T-helper 17 cell (primary cell): ENCODE results near the gene NEDD8. TPM values are rescaled to one million over a fixed set of nuclear protein-coding genes. Genes with fewer than 3 reads are reported as not detected.

Source experiments
- ATAC-seq: fragments of 150-1000 bp; cut with Tn5 transposase; 2 replicates; pipeline ENCODE4 v1.10.0; 2021; ENCODE audit warnings: mild to moderate bottlenecking, moderate library complexity
- DNase-seq, 3 donors: peaks; one replicate each; pipeline versions ENCODE4 v3.0.0 to v3.0.0-alpha.2; 2020 to 2021
- H3K9me3 ChIP-seq: one replicate; pipeline ENCODE4 v1.7.0; 2013; ENCODE audit warnings: low read length, mild to moderate bottlenecking; ENCODE audit not compliant: control insufficient read depth, poor library complexity, severe bottlenecking
- H3K27ac Mint-ChIP-seq: one replicate; pipeline ENCODE4 v1.8.0; 2022; ENCODE audit warnings: mild to moderate bottlenecking, moderate library complexity, mixed read lengths
- H3K27me3 Mint-ChIP-seq: one replicate; pipeline ENCODE4 v1.8.0; 2022; ENCODE audit warnings: mixed read lengths
- H3K36me3 Mint-ChIP-seq: one replicate; pipeline ENCODE4 v1.8.0; 2022; ENCODE audit warnings: low read depth, mixed read lengths
- H3K4me1 Mint-ChIP-seq: one replicate; pipeline ENCODE4 v1.8.0; 2022; ENCODE audit warnings: mild to moderate bottlenecking, mixed read lengths
- H3K4me3 Mint-ChIP-seq: one replicate; pipeline ENCODE4 v1.8.0; 2022; ENCODE audit warnings: mild to moderate bottlenecking, moderate library complexity, mixed read lengths
- total RNA-seq, 4 donors: library from RNA in 2 of 4; stranded (reverse) in 2 of 4; gene quantifications; one replicate each; pipeline ENCODE4 v1.2.3 and lab custom pipeline; 2022 to 2026

Gene NEDD8
- total RNA-seq, 2 donors from 2014 or later, result 90.0 to 99.5 TPM

- Mint-ChIP-seq H3K4me1 (peaks cover 36% of the 10 kb centered on the region), H3K4me3 (peak overlapping the region; percentile 90), H3K27ac (peak overlapping the region; percentile 98), H3K27me3 (no peaks in the 10 kb centered on the region), H3K36me3 (peaks cover 9% of the 10 kb centered on the region)
- no peak for DNase-seq
- no peak for ATAC-seq
- no peaks in the 10 kb centered on the region for H3K9me3 ChIP-seq
Observed at GRCh38 chr14:24270537-24271133, 38.5 kb upstream of the NEDD8 start.

- H3K9me3 ChIP-seq, result no peaks in the 10 kb centered on the region
- ATAC-seq (no peak), DNase-seq (no peak)
- Mint-ChIP-seq H3K27ac (peak overlapping the region; percentile 98), H3K36me3 (peaks cover 9% of the 10 kb centered on the region), H3K4me3 (peak overlapping the region; percentile 90), H3K4me1 (peaks cover 34% of the 10 kb centered on the region), H3K27me3 (no peaks in the 10 kb centered on the region)
Observed at GRCh38 chr14:24269910-24270536, 37.9 kb upstream of the NEDD8 start.

- ATAC-seq (no peak), DNase-seq (no peak)
- Mint-ChIP-seq H3K36me3 (peaks cover 9% of the 10 kb centered on the region), H3K27me3 (no peaks in the 10 kb centered on the region), H3K27ac (no peak overlapping the region), H3K4me1 (peaks cover 34% of the 10 kb centered on the region), H3K4me3 (peak overlapping the region; percentile 47)
- H3K9me3 ChIP-seq, result no peaks in the 10 kb centered on the region
Observed at GRCh38 chr14:24269368-24269767, 37.2 kb upstream of the NEDD8 start.

GRCh38 chr14:24268225-24268624 is 36.1 kb upstream of the NEDD8 start:
- Mint-ChIP-seq H3K27me3 (no peaks in the 10 kb centered on the region), H3K36me3 (peaks cover 9% of the 10 kb centered on the region), H3K27ac (no peak overlapping the region), H3K4me1 (peaks cover 25% of the 10 kb centered on the region), H3K4me3 (no peak overlapping the region)
- DNase-seq (no peak), ATAC-seq (no peak)
- H3K9me3 ChIP-seq, result no peaks in the 10 kb centered on the region

- no peaks in the 10 kb centered on the region for H3K9me3 ChIP-seq
- Mint-ChIP-seq H3K4me3 (no peak overlapping the region), H3K27ac (no peak overlapping the region), H3K27me3 (no peaks in the 10 kb centered on the region), H3K4me1 (peaks cover 21% of the 10 kb centered on the region), H3K36me3 (peaks cover 9% of the 10 kb centered on the region)
- no peak for DNase-seq
- no peak for ATAC-seq
Observed at GRCh38 chr14:24267516-24267915, 35.3 kb upstream of the NEDD8 start.

- Mint-ChIP-seq H3K4me3 (no peak overlapping the region), H3K36me3 (peaks cover 11% of the 10 kb centered on the region), H3K4me1 (peaks cover 12% of the 10 kb centered on the region), H3K27me3 (no peaks in the 10 kb centered on the region), H3K27ac (no peak overlapping the region)
- H3K9me3 ChIP-seq, result no peaks in the 10 kb centered on the region
- ATAC-seq (no peak), DNase-seq (no peak)
Observed at GRCh38 chr14:24266344-24267244, 34.4 kb upstream of the NEDD8 start.

GRCh38 chr14:24264298-24264697 is 32.1 kb upstream of the NEDD8 start:
- no peak overlapping the region for H3K4me3 Mint-ChIP-seq
- H3K27ac Mint-ChIP-seq, result no peak overlapping the region
- DNase-seq (no peak), ATAC-seq (no peak)
- H3K9me3 ChIP-seq, result no peaks in the 10 kb centered on the region
- peaks cover 15% of the 10 kb centered on the region for H3K36me3 Mint-ChIP-seq
- peaks cover 11% of the 10 kb centered on the region for H3K4me1 Mint-ChIP-seq
- H3K27me3 Mint-ChIP-seq, result no peaks in the 10 kb centered on the region

- Mint-ChIP-seq H3K27me3 (no peaks in the 10 kb centered on the region), H3K36me3 (peaks cover 15% of the 10 kb centered on the region), H3K4me1 (peaks cover 11% of the 10 kb centered on the region), H3K27ac (no peak overlapping the region), H3K4me3 (no peak overlapping the region)
- DNase-seq, result no peak
- H3K9me3 ChIP-seq, result no peaks in the 10 kb centered on the region
- no peak for ATAC-seq
Observed at GRCh38 chr14:24263848-24264247, 31.7 kb upstream of the NEDD8 start.

GRCh38 chr14:24262821-24263733 is 30.9 kb upstream of the NEDD8 start, which contains the start of gene TGM1:
TGM1 (minus strand) TSS chr14:24263177; CDS start chr14:24262352, 825 bp downstream.
- Mint-ChIP-seq H3K4me3 (no peak within 1 kb of the TSS), H3K36me3 (peaks cover 15% of the 10 kb centered on the region), H3K27ac (no peak within 1 kb of the TSS), H3K4me1 (peaks cover 11% of the 10 kb centered on the region), H3K27me3 (no peaks in the 10 kb centered on the region)
- ATAC-seq (no peak), DNase-seq (no peak)
- H3K9me3 ChIP-seq, result no peaks in the 10 kb centered on the region

- H3K27me3 Mint-ChIP-seq, result no peaks in the 10 kb centered on the region
- H3K27ac Mint-ChIP-seq, result no peak overlapping the region
- ATAC-seq (no peak), DNase-seq (no peak)
- H3K9me3 ChIP-seq, result no peaks in the 10 kb centered on the region
- peaks cover 7% of the 10 kb centered on the region for H3K4me1 Mint-ChIP-seq
- H3K36me3 Mint-ChIP-seq, result peaks cover 10% of the 10 kb centered on the region
- no peak overlapping the region for H3K4me3 Mint-ChIP-seq
Observed at GRCh38 chr14:24261969-24262327, 29.8 kb upstream of the NEDD8 start.

- peaks cover 6% of the 10 kb centered on the region for H3K36me3 Mint-ChIP-seq
- DNase-seq (no peak), ATAC-seq (no peak)
- no peaks in the 10 kb centered on the region for H3K27me3 Mint-ChIP-seq
- no peaks in the 10 kb centered on the region for H3K9me3 ChIP-seq
- H3K4me3 Mint-ChIP-seq, result no peak overlapping the region
- peaks cover 4% of the 10 kb centered on the region for H3K4me1 Mint-ChIP-seq
- no peak overlapping the region for H3K27ac Mint-ChIP-seq
Observed at GRCh38 chr14:24261256-24261968, 29.2 kb upstream of the NEDD8 start.

GRCh38 chr14:24260780-24261157 is 28.6 kb upstream of the NEDD8 start:
- no peak for DNase-seq
- Mint-ChIP-seq H3K4me1 (peaks cover 2% of the 10 kb centered on the region), H3K27ac (no peak overlapping the region), H3K36me3 (peaks cover 6% of the 10 kb centered on the region), H3K27me3 (no peaks in the 10 kb centered on the region), H3K4me3 (no peak overlapping the region)
- no peaks in the 10 kb centered on the region for H3K9me3 ChIP-seq
- no peak for ATAC-seq
